T-helper 22 cell (primary cell): ENCODE data around the gene SRD5A1.
A peak's percentile ranks its signal among the peaks of the same experiment; 100 is the strongest.

Experiments
- DNase-seq: peaks from one replicate; pipeline ENCODE4 v3.0.0-alpha.2; 2020; ENCODE audit warnings: low read depth

Gene SRD5A1

GRCh38 chr5:6632888-6633468 is at the start of gene SRD5A1, which contains the start of gene NSUN2:
Gene SRD5A1, plus strand, starts transcription at chr5:6633440. Its CDS starts 137 bp downstream, at chr5:6633577.
Gene NSUN2, minus strand, starts transcription at chr5:6633044. Its CDS starts 65 bp downstream, at chr5:6632979.
- DNase-seq = peak; percentile 85

GRCh38 chr5:6584101-6584645 is 49.1 kb upstream of the SRD5A1 start:
- DNase-seq = no peak

- DNase-seq = no peak
These were observed 48.5 kb upstream of the SRD5A1 start for GRCh38 chr5:6584727-6585126.

GRCh38 chr5:6585168-6585567 is 48.1 kb upstream of the SRD5A1 start:
- DNase-seq = no peak

GRCh38 chr5:6585939-6586646 is 47.1 kb upstream of the SRD5A1 start:
- no peak for DNase-seq

- DNase-seq = no peak
These were observed 46.6 kb upstream of the SRD5A1 start for GRCh38 chr5:6586647-6587042.

- DNase-seq = no peak
These were observed 46.1 kb upstream of the SRD5A1 start for GRCh38 chr5:6587171-6587570.

GRCh38 chr5:6590581-6590980 is 42.7 kb upstream of the SRD5A1 start:
- DNase-seq = no peak

GRCh38 chr5:6591671-6592288 is 41.5 kb upstream of the SRD5A1 start:
- DNase-seq = no peak

- DNase-seq = no peak
These were observed 40.6 kb upstream of the SRD5A1 start for GRCh38 chr5:6592601-6593000.

- DNase-seq = no peak
These were observed 39.9 kb upstream of the SRD5A1 start for GRCh38 chr5:6593148-6594016.

GRCh38 chr5:6594066-6594465 is 39.2 kb upstream of the SRD5A1 start:
- no peak for DNase-seq

GRCh38 chr5:6595405-6595804 is 37.8 kb upstream of the SRD5A1 start:
- DNase-seq = no peak

- DNase-seq = no peak
These were observed 36.9 kb upstream of the SRD5A1 start for GRCh38 chr5:6596388-6596787.

- no peak for DNase-seq
These were observed 35.7 kb upstream of the SRD5A1 start for GRCh38 chr5:6597557-6597956.

GRCh38 chr5:6598351-6598900 is 34.8 kb upstream of the SRD5A1 start:
- DNase-seq = no peak

- no peak for DNase-seq
These were observed 33.5 kb upstream of the SRD5A1 start for GRCh38 chr5:6599739-6600138.

- no peak for DNase-seq
These were observed 32.0 kb upstream of the SRD5A1 start for GRCh38 chr5:6601271-6601670.

GRCh38 chr5:6601816-6602215 is 31.4 kb upstream of the SRD5A1 start:
- no peak for DNase-seq

GRCh38 chr5:6602441-6602840 is 30.8 kb upstream of the SRD5A1 start:
- no peak for DNase-seq

- DNase-seq = no peak
These were observed 29.6 kb upstream of the SRD5A1 start for GRCh38 chr5:6603643-6604042.

- no peak for DNase-seq
These were observed 28.9 kb upstream of the SRD5A1 start for GRCh38 chr5:6604341-6604740.
